Hepatic stellate cell (primary cell): ENCODE results near the gene VAPB.

Experiments used
- DNase-seq: peaks from one replicate; pipeline ENCODE4 v3.0.0; 2011; ENCODE audit warnings: low spot score

VAPB gene

DNA sequence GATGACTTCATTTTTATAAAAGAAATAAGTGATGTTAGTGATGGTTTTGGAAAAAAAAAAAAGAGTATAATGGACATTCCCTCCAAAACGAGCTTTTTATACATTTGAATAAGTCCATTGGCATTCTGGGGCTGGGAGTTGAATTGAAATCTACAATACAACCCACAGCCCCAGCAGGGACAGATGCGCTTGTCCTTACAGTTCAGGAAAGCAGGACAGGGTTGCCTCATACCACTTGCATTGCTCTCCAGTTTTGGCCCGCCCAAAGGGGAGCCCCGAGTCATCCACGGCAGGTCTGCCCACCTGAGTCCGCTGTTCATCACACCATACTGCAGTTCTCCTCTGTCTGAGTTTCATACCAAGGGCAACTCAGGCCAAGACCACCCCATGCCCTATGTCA, 46.2 kb downstream of the VAPB start:
- DNase-seq, result no peak

DNA sequence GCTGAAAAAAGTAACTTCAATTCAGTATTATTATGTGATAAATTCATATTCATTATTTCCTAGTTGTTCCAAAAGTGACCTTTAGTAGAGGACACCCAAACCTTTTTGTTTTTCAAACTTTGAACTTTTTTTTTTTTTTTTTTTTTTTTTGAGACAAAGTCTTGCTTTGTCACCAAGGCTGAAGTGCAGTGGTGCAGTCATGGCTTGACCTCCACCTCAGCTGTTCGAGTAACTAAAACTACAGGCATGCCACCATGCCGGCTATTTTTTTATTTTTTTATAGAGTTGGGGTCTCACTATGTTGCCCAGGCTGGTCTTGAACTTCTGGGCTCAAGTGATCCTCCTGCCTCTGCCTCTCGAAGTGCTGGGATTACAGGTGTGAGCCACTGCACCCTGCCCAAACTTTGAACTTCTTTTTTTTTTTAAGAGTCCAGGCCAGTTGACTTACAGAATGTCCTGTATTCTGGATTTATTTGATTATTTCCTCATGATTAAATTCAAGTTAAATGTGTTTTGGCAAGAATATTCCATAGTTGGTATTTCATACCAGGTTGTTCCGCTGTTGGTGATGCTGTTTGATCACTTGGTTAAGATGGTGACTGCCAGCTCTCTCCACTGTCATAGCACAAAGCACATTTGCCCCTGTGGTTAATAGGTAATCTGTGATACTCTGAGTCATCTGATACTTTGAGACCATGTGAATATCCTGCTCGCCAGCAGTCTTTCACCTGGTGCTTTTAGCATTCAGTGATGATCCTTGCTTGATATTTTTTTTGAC, 48.0 kb downstream of the VAPB start:
- no peak for DNase-seq

DNA sequence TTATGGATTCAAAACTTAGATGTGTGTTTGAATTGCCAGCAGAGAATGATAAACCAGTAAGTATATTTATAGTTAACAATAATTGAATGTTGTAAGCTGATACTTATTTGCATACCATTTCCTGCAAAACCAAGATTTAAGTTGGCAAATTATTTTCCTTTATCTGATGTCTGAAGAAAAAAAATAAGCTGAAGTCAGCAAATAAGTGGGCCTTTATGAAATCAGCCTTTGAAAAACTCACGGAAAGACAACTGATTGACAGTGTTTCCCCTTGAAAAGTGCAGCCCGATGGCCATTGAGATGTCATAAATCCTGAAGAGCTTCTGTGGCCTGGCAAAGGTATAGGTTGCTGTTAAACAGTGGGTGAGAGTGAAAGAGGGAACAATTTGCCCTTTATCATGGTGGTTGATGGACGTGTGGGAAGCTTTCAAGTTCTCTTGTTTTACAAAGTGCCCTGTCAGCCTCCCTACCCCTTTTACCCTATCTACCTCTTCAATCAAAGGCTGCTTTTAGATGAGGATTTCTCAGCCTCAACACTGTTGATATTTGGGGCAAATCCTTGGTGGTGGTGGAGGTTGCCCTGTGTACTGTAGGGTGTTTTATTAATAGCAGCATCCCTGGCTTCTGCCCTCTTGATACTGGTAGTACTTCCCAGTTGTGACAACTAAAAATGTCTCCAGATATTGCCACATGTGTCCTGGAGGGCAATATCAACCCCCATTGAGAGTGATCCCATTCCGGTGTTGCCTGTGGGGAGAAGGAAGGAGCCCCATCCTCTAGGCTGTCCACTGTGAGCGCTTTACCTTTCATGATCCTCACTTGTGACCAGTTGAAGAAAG, 50.2 kb downstream of the VAPB start:
- DNase-seq, result no peak

DNA sequence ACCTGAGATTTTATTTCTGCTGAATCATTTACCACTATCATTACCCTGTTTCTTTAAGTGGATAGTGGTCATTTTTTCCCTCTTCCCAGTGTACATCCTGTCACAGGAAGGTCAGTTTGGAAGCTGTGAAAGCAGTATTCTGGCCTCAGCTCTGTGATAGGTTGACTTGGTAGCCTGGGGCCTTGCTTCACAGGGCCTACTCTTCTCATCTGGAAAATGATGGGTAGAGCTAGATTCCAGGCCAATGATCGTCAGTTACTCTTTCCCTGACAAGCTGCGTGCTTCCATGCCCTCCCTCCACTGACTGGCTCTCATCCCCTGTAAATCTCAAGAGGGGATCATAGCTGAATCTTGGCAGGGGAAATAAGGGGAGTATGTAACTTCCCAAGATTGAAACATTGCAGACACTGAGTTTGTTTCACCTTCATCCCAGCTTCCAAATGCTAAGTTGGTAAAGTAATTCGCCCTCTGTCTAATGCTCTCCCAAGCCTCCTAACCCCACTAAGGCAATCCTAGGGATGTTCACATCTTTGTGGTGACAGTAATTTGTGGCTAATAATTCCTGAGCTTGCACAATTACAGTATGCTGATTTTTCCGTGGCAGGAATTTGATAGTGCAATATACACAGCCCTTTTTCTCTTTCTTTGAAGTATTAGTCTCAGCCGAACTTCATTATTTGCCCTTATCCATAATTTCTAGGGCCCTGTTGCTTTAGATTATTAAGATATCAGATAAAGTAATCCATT, 51.2 kb downstream of the VAPB start:
- no peak for DNase-seq

DNA sequence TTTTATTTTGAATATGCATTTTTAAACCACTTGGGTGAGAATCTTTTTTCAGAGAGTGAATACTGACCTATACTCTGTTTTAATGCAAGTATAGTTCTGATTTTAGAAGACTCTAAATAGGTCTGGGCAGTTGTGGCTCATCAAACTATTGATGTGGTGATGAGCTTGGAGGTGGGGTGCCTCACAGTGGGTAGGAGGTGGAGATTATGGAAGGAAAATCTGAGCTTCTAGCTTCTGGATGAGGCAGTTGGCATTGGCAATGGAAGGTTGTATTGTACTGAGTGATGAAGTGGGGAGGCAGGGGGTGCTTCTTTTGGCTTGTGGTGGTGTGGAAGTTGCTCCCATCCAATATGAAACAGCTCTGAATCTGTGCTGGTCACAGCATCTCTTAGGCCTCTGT, 52.7 kb downstream of the VAPB start:
- no peak for DNase-seq

DNA sequence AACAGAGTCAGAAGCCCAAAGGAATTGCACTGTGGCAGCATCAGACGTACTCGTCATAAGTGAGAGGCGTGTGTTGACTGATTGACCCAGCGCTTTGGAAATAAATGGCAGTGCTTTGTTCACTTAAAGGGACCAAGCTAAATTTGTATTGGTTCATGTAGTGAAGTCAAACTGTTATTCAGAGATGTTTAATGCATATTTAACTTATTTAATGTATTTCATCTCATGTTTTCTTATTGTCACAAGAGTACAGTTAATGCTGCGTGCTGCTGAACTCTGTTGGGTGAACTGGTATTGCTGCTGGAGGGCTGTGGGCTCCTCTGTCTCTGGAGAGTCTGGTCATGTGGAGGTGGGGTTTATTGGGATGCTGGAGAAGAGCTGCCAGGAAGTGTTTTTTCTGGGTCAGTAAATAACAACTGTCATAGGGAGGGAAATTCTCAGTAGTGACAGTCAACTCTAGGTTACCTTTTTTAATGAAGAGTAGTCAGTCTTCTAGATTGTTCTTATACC, 55.8 kb downstream of the VAPB start:
- DNase-seq, result no peak

DNA sequence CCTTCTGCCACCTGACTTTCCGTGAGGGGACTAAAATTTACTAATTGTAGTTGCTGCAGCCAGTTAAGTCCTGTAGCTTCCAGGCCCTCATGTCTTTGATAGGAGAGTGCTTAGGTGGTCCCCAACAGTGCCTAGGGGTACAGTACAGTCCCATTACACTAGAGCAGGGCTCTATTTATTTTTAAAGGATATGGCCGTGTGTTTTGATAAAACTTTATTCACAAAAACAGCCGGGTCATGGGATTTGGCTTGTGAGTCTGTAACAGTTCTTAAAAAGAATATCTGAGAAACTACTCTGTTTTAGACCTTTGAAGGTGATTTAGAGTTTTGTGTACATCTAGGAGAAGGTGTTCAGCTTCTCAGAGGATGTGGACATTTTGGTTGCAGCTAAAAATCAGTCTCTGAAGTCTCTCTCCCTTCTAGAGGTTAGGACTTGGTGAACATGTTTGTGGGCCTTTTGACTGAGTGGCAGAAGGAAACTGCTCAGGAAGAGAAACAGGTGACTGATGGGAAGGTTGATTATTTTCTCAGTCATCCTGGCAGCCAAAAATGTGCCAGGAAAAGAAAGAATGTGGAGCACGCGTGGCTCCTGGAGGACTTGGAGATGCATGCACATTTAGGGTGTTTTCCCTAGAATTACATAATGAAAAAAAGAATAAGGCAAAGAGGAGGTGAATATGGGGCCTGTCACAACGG, 57.4 kb downstream of the VAPB start:
- DNase-seq, result no peak

DNA sequence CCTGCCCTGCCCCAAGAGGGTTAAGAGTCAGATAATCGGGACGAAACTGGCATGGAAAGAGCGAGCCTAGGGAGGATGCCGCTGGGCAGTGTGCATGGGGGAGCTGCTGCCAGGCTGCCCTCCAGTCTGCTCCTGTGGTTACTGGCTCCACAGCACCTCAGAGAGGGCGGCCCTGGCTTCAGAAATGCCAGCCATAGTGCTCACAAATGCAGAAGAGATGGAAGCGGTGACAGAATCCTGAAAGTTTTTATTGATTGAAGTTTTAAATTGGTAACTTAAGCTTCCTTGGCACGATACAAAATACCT, 57.9 kb downstream of the VAPB start:
- no peak for DNase-seq

DNA sequence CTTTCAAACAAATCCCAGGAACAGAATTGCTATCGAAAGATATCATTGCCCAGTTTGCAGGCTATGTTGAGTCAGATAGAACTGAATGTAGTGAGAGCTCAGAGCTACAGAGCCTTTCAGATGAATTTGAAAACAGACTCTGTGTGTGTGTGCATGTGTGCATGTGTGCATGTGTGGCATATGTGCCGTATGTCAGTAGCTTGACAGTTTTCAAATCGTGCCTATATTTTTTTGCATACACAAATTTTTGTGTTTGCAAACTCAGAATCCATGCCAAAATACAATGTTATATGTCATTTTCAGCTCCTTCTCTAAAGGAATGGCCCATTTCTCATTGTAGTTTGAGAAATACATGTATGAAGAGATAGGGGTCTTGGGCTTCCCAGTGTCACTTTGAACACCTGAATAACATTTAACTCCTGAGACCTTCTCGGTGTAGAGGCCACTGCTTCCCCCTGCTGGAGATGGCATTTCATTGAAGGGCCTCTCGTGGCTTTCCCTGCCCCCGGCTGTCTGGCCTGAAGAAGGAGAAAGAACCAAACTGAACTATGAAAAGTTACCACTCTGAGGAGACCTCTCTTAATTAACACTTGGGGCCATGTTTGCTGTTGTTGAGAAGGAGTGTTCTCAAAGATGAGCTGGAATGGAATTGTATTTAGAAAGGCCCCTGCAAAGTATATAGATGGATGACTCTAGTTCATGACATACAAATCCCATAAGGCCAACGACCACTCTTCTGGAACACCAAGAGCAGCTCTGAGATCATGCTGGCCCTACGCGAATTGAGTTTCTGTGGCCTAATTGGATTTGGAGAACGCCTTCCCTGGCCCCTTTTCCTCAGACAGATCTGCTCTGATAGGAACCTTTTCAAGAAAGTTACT, 58.7 kb downstream of the VAPB start:
- DNase-seq, result peak; percentile 45

DNA sequence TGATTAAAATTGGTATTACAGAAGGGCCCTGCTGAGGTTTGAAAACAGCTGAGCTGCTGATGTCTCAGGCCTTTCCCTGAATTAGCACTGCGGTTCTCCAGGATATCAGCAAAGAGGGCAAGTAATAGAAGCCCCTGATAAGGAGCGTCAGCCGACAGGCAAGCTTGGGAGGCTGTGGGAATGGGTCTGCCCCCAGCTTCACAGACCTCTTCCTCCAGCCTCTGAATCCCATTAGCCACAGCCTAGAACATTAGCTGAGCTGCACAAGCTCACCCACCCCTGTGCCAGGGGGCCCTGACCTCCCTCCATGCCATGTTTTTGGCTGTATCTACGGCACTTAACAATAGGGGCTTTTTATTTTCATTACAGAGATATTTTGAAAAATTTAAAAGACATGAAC, 59.9 kb downstream of the VAPB start:
- no peak for DNase-seq

DNA sequence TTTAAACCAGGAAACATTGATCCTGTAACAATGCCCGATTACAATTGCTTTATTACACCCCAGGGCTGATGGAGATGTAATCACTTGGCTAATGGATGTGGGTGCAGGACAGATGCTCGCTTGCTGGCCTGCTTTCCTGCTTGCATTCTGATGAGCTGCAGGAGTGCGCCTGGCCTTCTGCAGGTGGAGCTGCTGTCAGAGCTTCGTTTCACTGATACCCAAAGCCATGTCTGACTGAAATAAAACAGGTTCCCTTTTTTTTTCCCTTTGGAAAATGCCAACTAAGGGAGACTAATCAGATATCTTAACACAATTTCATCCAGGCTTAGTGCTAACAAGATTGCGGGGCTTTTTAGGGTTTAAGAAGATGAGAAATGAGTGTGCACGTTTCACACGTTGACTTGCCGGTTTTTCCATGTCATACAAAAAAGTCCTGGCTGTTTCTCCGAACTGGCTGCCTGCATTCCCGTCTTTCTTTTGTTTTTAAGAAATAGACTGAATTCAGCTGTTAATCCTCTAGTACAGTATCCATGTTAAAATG, 60.7 kb downstream of the VAPB start:
- no peak for DNase-seq

DNA sequence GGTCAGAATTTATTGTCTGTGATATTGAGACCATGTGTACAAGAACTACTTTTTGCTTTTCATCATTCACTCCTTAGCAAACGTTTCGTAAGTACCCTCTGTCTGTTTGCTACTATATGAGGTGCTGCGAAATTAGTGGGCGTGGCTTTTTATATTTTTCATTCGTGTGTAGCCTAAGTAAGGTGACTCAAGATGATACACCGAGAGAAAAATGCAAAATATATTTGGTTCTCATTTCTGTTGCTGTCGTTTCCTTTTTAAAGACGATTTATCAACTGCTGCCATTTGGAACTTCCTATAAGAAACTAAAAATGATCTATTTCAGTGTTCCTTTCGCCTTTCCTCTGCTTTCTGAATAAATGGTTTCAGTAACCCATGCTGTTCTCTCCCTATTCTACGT, 61.2 kb downstream of the VAPB start:
- DNase-seq, result no peak

DNA sequence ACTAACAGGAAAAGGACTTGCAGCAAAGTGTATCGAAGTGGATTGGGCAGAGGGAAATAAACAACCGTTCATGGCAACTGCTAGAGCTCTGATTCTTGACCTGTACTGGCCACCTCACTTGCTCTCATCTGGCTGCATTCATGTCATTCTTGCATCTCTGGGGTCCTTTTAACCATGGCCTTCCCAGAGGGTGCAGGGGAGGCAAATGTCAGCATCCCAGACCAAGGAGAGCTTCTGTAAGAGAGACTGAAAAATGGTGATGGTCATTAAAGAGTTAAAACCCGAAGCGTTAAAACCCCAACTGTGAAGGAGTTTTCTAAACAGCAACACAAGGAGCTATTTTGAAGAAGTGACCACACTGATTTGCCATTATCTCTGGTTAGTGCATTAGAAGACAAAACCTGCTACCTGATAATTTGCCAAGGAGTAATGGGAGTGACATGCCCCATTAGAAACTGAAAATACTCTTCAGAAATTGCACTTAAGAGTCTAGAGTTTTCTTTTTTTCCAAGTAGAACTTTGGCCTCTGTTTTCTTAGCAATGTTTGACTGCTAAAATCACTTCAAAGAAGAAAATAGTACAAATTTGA, 63.7 kb downstream of the VAPB start:
- DNase-seq, result no peak

DNA sequence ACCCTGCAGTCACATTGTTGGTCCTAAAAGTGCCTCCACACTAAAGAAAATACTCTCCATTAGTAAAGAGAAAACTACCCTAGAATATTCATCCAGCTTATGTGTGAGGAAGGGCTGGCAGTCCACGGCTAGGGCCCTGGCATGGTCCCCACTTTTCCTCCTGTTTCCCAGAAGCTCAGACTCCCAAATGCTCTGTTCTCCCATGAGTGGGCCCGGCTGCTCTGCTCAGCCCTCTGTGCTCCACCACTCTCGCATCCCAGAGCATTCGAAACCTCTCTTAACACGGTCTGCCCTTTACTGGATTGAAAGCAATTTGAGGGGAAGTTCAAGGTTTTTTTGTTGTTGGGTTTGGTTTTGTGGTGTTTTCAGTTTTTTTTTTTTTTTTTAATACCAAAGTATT, 64.4 kb downstream of the VAPB start:
- DNase-seq, result no peak

DNA sequence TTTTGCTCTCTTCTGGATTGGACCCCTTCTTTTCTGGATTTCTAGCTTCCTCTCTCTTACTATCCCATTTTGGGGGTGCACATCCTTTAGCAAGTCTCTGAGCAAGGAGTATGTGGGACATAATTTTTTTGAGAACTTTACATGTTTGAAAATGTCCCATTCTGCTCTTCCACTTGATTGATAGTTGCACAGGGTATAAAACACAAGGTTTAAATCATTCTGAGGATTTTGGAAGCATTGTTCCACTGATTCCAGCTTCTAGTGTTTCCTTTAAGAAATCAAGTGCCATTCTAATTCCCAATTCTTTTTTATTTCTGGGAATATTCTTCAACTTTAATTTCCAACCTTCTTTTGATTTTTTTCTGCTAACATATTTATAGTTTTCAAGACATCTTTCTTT, 65.4 kb downstream of the VAPB start:
- DNase-seq, result no peak

DNA sequence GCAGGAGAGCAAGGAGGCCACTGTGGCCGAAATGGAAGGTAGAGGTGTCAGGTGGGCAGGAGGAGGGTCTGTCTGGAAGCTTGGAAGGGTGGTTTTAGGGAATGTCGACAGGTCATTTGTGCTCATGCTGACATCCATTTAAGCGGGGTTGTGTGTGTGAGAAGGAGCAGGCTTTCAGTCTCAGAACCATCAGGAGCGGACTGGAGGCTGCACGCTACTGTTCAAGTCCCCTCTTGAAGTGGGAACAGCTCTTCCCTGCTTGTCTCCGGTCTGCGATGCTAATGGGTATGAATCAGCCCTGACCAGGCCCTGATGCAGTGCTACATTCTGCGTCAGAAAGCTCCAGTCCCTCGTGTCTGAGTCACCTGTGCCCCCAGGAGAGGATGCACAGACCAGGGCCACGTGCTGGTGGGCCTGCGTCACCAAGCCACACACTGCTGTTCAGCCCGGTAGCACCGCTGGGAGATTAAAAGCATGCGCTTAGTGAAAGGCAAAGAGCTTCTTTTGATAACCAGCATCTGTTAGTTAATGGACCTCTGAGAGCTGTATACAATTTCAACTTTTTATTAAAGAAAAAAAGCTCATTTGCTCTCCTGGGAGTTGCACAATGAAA, 68.2 kb downstream of the VAPB start:
- no peak for DNase-seq

DNA sequence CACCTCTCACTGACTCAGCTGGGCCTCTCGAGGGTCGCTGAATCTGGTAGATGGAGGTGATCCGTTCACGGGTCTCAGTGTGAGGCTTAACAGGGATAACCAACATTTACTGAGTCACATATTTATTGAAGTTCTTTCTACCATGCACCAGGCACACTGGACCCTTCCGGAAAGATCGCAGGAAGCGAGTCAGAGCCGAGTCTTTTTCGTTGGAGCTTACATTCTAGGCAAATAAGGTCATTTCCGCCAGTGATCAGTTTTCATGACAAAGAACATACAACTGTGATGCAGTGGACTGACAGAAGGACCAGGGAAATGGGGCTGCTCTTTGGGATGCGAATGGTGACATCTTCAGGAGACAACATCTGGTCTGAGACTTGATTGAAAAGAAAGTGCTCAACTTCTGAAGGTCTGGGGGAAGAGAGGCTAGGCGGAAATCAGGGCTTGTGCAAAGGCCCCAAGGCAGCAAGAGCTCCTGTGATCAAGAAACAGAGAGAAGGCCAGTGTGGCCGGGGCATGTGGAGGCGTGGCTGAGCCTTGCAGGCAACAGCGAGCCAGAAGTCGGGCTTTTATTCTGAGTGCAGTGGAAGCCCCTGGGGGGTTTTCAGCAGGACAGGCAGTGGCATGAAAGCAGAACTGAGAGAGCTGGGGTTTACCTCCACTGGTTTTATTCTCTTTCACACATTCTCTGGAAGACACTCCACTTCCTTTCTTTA, 69.5 kb downstream of the VAPB start:
- DNase-seq, result no peak

DNA sequence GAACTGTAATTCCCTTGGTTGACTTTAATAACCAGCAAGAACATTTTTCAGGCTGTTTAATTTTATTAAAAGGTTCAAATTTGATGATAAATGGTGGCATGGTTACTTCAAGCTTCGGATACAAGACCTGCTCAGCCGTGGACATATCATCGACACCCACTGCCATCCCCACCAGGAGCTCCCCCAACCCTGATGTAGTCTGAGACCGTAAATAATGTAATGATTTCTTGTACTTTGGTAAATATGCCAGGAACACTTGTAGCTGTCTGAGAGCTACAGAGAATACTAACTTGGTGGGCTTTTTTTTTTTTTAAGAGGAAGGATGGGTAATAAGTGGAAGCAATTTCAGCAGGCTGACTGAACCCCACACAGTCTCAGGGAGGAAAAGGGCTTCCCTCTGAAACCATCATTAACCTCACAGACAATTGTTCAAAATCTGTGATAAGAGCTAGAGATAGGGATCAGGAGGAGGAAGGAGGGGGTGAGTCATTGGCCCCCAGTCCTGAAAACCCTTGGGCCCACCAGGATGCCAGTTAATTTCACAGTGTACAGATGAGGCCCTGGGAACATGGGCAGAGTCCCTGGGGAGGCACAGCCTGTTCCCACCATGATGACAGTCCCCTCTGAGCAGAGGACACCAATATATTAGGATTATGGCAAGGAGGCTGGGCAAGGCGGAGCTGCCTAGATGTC, 70.2 kb downstream of the VAPB start:
- DNase-seq, result no peak

DNA sequence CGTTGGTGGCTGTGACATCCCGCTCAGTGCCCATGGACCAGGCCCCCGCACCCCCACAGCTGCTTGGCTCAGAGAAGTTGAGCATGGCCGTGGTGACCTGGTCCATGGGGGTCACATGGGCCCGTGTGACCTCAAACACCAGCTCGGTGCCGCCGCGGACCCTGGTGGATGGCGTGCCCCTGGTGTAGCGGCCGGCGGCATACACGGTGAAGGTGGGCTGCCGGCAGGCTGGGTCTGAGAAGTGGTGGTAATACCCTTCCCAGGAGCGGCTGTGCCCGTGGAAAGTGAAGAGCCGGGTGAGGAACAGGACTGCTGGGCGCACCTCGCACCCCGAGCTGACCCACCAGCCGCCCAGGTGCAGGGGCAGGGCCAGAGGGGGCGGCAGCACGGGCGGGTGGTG, 72.1 kb downstream of the VAPB start:
- no peak for DNase-seq
